ENCODE data around the gene NRG2.

NRG2 gene

DNA sequence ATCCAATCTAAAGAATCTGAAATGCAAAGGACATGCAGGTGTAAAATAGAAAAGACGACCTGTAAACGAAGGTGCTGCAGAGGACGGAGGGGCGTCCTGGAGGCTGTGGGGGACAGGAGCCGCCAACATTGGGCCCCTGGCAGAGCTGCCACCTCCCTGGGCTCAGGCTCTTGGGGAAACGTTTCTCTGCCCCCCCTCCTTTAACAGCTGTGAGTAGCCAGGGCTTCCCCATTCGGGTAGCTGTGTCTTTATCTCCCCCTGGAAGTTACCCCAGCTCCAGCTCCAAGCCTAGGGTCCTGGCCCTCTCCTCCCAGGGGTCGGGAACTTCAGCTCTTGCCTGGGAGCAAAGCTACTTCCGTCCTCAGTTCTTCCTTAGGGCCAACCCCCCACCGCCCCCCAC is 196.0 kb downstream of the NRG2 start:
- Histone ChIP-seq H3K27ac (ENCODE audit: low read length) (no peak overlapping the region), H3K9me3 (ENCODE audit: control insufficient read depth, insufficient read depth, low read length) (no peaks in the 10 kb centered on the region), H3K36me3 (ENCODE audit: control insufficient read depth, insufficient read depth, low read length) (no peaks in the 10 kb centered on the region), H3K27me3 (ENCODE audit: control insufficient read depth, insufficient read depth, low read length) (peaks cover 18% of the 10 kb centered on the region), H3K4me3 (ENCODE audit: low read length) (no peak overlapping the region), H3K4me1 (ENCODE audit: control insufficient read depth, insufficient read depth, low read length) (no peaks in the 10 kb centered on the region)
- DNase-seq (ENCODE audit: low read depth, low spot score) = no peak
- no CpG with 5 or more reads among the region's 10 CpGs for WGBS (ENCODE audit: insufficient coverage, insufficient read length)

DNA sequence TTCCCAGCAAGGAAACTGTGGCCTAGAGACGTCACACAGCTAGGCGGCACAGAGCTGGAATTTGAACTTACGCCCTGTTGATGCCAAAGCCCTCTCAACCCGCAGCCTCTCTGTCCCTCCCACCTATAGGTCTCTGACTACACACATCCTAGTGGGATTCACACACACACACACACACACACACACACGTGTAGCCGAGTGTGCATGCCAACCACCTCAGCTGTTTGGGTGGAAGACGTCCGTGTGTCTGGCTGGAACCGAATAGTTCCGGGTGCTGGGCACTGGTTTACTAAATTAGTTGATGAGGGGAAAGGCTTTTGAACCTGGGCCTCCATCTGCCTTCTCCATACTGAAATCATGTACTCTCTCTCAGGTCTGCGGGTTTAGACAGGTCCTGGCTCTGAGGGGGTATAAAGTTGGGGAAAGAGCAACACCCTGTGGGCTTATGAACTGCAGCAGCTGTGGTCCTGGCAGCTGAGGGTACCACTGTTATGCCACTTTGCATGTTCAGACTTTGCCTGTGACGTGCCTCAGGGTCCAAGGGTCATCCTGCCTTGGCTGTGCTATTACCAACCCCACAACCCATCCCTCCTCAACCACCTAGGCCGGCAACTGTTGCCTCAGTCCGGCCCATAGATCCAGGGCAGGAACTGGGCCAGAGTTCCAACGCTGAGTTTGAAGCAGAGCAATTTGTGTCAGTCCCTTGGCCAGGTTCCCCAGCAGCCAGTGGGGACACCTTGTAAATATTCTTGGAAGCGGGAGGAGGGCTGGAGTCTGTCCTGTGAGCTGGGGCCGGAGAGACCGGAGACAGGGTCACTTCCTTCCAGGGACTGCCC is 197.0 kb downstream of the NRG2 start:
- no peak overlapping the region for H3K27ac ChIP-seq (ENCODE audit: low read length)
- no peaks in the 10 kb centered on the region for H3K36me3 ChIP-seq (ENCODE audit: control insufficient read depth, insufficient read depth, low read length)
- no peaks in the 10 kb centered on the region for H3K4me1 ChIP-seq (ENCODE audit: control insufficient read depth, insufficient read depth, low read length)
- H3K27me3 ChIP-seq (ENCODE audit: control insufficient read depth, insufficient read depth, low read length) = peaks cover 18% of the 10 kb centered on the region
- H3K4me3 ChIP-seq (ENCODE audit: low read length) = no peak overlapping the region
- DNase-seq (ENCODE audit: low read depth, low spot score) = no peak
- WGBS (ENCODE audit: insufficient coverage, insufficient read length) = no CpG with 5 or more reads among the region's 18 CpGs
- no peaks in the 10 kb centered on the region for H3K9me3 ChIP-seq (ENCODE audit: control insufficient read depth, insufficient read depth, low read length)

DNA sequence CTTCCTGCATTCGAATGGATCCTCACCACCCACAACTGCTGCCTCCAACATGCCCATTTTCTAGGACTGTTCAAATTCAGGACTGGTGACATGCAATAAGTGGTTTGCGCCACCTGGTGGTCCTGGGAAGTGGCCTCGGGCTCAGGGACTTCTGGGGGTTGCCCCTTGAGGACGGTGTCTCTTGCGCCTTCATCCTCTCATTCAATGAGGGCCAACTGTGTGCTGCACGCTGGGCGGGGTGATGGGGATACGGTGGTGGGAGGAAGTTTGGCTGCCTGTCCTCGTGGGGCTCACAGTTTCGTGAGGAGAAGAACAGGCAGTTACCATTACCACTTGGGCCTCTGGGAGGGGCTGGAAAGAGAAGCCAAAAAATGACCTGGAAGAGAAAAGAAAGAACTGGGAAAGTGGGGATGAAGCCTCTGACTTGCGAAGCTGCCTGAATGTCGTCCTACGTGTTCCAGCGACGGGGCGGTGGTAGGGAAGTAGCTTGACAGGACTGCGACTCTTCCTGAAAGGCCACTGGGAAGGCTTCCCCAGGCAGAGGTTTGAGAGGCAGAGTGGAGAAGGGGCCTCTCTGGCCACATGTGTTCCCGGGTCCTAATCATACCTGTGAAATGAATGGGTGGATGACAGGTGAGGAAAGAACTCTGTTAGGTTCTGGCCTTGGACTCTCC is 198.5 kb downstream of the NRG2 start:
- DNase-seq (ENCODE audit: low read depth, low spot score) = peak; percentile 68
- Histone ChIP-seq H3K4me3 (ENCODE audit: low read length) (no peak overlapping the region), H3K27ac (ENCODE audit: low read length) (no peak overlapping the region), H3K9me3 (ENCODE audit: control insufficient read depth, insufficient read depth, low read length) (no peaks in the 10 kb centered on the region), H3K36me3 (ENCODE audit: control insufficient read depth, insufficient read depth, low read length) (no peaks in the 10 kb centered on the region), H3K27me3 (ENCODE audit: control insufficient read depth, insufficient read depth, low read length) (peaks cover 18% of the 10 kb centered on the region), H3K4me1 (ENCODE audit: control insufficient read depth, insufficient read depth, low read length) (no peaks in the 10 kb centered on the region)
- no CpG with 5 or more reads among the region's 18 CpGs for WGBS (ENCODE audit: insufficient coverage, insufficient read length)

DNA sequence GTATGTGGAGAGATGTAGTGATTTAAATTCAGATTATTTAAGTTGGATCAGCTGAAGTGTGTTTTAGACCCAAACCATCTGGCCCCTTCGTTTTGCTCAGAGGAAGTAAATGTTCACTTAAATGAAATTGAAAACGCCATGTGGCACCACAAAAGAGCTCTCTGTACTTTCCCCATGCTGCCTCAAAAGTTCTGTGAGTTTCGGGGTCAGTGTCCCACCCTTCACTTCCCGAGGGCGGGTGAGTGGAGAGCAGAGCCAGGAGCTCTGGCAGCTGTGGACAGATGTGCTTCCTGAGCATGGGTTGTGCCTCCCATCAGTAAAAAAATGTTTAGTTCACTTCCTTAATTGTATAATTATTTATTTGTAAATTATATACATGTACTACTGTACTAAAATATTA is 199.1 kb downstream of the NRG2 start:
- Histone ChIP-seq H3K4me1 (ENCODE audit: control insufficient read depth, insufficient read depth, low read length) (no peaks in the 10 kb centered on the region), H3K27ac (ENCODE audit: low read length) (no peak overlapping the region), H3K9me3 (ENCODE audit: control insufficient read depth, insufficient read depth, low read length) (no peaks in the 10 kb centered on the region), H3K4me3 (ENCODE audit: low read length) (no peak overlapping the region), H3K36me3 (ENCODE audit: control insufficient read depth, insufficient read depth, low read length) (no peaks in the 10 kb centered on the region), H3K27me3 (ENCODE audit: control insufficient read depth, insufficient read depth, low read length) (peaks cover 16% of the 10 kb centered on the region)
- WGBS (ENCODE audit: insufficient coverage, insufficient read length) = no CpG with 5 or more reads among the region's 5 CpGs
- no peak for DNase-seq (ENCODE audit: low read depth, low spot score)

DNA sequence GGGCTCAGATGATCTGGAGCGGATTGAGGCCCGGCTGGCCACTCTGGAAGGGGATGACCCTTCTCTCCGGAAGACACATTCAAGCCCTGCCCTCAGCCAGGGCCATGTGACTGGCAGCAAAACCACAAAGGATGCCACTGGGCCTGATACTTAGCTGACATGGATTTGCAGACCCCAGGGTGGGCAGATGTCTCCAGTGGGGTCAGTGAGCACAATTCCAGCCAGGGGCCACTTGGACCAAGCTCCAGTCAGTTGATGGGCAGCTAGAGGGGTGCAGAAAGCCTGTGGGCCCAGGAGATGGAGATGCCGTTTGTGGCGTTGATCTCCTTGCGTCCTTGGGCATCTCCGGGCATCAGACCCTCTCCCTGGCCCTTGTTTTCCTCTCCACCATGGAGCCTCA is 200.8 kb downstream of the NRG2 start:
- WGBS (ENCODE audit: insufficient coverage, insufficient read length) = no CpG with 5 or more reads among the region's 7 CpGs
- no peaks in the 10 kb centered on the region for H3K4me1 ChIP-seq (ENCODE audit: control insufficient read depth, insufficient read depth, low read length)
- no peak overlapping the region for H3K4me3 ChIP-seq (ENCODE audit: low read length)
- H3K36me3 ChIP-seq (ENCODE audit: control insufficient read depth, insufficient read depth, low read length) = no peaks in the 10 kb centered on the region
- DNase-seq (ENCODE audit: low read depth, low spot score) = no peak
- no peaks in the 10 kb centered on the region for H3K9me3 ChIP-seq (ENCODE audit: control insufficient read depth, insufficient read depth, low read length)
- no peak overlapping the region for H3K27ac ChIP-seq (ENCODE audit: low read length)
- H3K27me3 ChIP-seq (ENCODE audit: control insufficient read depth, insufficient read depth, low read length) = peaks cover 13% of the 10 kb centered on the region

DNA sequence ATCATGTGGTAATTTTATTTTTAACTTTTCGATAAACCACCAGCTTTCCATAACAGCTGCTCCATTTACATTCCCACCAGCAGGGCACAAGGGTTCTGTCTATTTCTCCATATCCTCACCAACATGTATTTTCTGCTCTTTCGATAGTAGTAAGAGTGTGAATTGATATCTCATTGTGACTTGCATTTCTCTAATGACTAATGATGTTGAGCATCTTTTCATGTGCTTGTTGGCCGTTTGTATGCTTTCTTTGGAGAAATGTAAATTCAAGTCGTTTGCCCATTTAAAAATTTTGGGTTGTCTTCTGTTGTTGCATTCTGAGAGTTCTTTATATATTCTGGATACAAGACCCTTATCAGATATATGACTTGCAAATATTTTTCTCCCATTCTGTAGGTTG is 201.6 kb downstream of the NRG2 start:
- DNase-seq (ENCODE audit: low read depth, low spot score) = no peak
- H3K36me3 ChIP-seq (ENCODE audit: control insufficient read depth, insufficient read depth, low read length) = no peaks in the 10 kb centered on the region
- no peaks in the 10 kb centered on the region for H3K4me1 ChIP-seq (ENCODE audit: control insufficient read depth, insufficient read depth, low read length)
- H3K4me3 ChIP-seq (ENCODE audit: low read length) = no peak overlapping the region
- H3K27me3 ChIP-seq (ENCODE audit: control insufficient read depth, insufficient read depth, low read length) = peaks cover 8% of the 10 kb centered on the region; the same call in 1 of the 2 replicates
- WGBS (ENCODE audit: insufficient coverage, insufficient read length) = no CpG with 5 or more reads among the region's 4 CpGs
- no peak overlapping the region for H3K27ac ChIP-seq (ENCODE audit: low read length)
- H3K9me3 ChIP-seq (ENCODE audit: control insufficient read depth, insufficient read depth, low read length) = no peaks in the 10 kb centered on the region

DNA sequence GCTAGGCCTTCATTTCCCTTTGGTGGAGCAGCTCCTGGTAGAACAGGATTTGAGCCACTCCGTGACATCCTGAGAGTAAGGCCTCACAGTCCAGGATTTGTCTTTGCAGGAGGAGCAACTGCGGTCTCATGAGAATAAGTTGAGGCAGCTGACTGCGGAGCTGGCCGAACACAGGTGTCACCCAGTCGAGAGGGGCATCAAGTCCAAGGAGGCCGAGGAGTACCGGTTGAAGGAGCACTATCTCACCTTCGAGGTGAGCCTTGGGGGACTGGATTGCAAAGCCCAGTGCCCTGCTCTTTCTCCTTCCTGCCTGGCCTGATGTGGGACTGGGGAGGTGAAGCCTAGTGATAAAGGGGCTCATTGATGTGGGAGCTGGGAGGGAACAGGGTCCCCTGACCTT is 203.2 kb downstream of the NRG2 start:
- no peak for DNase-seq (ENCODE audit: low read depth, low spot score)
- no peaks in the 10 kb centered on the region for H3K36me3 ChIP-seq (ENCODE audit: control insufficient read depth, insufficient read depth, low read length)
- no peaks in the 10 kb centered on the region for H3K4me1 ChIP-seq (ENCODE audit: control insufficient read depth, insufficient read depth, low read length)
- no CpG with 5 or more reads among the region's 8 CpGs for WGBS (ENCODE audit: insufficient coverage, insufficient read length)
- no peaks in the 10 kb centered on the region for H3K27me3 ChIP-seq (ENCODE audit: control insufficient read depth, insufficient read depth, low read length)
- no peaks in the 10 kb centered on the region for H3K9me3 ChIP-seq (ENCODE audit: control insufficient read depth, insufficient read depth, low read length)
- H3K27ac ChIP-seq (ENCODE audit: low read length) = no peak overlapping the region
- H3K4me3 ChIP-seq (ENCODE audit: low read length) = no peak overlapping the region

DNA sequence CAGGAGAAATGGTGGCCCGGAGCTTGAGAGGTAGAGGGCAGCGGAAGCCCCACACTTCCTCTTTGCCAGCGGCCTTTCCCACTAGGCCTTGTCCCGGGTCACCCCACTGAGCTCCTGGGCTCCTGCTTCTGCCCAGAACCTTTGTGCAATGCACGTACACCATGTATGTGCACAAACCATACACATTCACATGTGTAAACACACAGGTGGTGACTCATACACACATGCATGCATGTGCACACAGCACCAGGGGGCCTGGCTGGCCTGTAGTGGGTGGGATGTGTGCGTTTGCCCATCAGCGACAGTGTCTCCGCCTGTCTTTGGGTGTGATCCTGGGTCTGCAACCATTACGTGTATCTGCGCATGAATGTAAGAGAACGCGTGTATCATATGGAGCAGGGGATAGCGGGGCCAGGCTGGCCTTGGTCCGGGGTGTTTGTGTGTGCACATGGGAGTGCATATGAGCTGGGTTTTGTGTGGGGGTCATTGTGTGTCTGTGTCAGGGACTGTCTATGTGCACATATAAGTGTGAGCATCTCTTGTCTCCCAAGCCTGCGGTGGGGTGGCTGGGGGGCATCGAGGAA is 203.8 kb downstream of the NRG2 start:
- Histone ChIP-seq H3K36me3 (ENCODE audit: control insufficient read depth, insufficient read depth, low read length) (no peaks in the 10 kb centered on the region), H3K9me3 (ENCODE audit: control insufficient read depth, insufficient read depth, low read length) (no peaks in the 10 kb centered on the region), H3K4me1 (ENCODE audit: control insufficient read depth, insufficient read depth, low read length) (no peaks in the 10 kb centered on the region), H3K4me3 (ENCODE audit: low read length) (no peak overlapping the region), H3K27ac (ENCODE audit: low read length) (no peak overlapping the region), H3K27me3 (ENCODE audit: control insufficient read depth, insufficient read depth, low read length) (no peaks in the 10 kb centered on the region)
- no peak for DNase-seq (ENCODE audit: low read depth, low spot score)
- no CpG with 5 or more reads among the region's 16 CpGs for WGBS (ENCODE audit: insufficient coverage, insufficient read length)

DNA sequence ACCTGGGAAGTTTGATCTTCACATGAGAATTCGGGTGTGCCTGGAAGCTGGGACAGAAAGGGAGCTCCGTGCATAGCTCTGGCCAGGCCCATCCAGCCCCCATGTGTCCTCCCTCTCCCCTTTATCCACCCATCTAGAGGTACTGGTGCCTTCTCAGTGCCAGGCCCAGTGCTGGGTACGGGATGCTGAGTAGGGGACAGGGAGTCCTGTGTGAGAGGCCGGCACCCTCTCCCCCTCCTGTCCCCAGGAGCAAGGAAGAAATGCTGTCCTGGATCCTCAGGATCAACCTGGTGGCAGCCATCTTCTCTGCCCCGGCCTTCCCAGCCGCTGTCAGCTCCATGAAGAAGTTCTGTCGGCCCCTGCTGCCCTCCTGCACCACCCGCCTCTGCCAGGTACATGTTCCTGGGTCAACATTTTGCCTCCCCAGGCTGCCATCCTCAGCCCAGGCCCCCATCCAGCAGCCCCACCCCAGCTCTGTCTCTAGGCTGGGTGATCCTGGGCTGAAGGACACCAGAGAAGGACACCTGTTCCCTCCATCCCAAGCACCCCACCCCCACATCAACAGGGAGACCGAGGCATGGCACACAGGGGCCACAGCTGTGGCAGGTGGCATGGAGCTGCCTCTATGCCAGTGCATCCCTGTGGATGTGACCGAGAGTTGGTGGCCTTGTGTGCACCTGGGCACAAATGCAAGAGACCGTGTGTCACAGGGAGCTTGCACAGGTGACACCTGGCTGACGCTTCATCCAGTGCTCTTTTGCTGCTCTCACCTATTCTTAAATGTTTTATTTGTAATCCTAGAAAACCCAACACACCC is 204.5 kb downstream of the NRG2 start:
- Histone ChIP-seq H3K27ac (ENCODE audit: low read length) (no peak overlapping the region), H3K36me3 (ENCODE audit: control insufficient read depth, insufficient read depth, low read length) (no peaks in the 10 kb centered on the region), H3K4me1 (ENCODE audit: control insufficient read depth, insufficient read depth, low read length) (no peaks in the 10 kb centered on the region), H3K9me3 (ENCODE audit: control insufficient read depth, insufficient read depth, low read length) (no peaks in the 10 kb centered on the region), H3K4me3 (ENCODE audit: low read length) (no peak overlapping the region), H3K27me3 (ENCODE audit: control insufficient read depth, insufficient read depth, low read length) (no peaks in the 10 kb centered on the region)
- WGBS (ENCODE audit: insufficient coverage, insufficient read length) = no CpG with 5 or more reads among the region's 12 CpGs
- no peak for DNase-seq (ENCODE audit: low read depth, low spot score)

DNA sequence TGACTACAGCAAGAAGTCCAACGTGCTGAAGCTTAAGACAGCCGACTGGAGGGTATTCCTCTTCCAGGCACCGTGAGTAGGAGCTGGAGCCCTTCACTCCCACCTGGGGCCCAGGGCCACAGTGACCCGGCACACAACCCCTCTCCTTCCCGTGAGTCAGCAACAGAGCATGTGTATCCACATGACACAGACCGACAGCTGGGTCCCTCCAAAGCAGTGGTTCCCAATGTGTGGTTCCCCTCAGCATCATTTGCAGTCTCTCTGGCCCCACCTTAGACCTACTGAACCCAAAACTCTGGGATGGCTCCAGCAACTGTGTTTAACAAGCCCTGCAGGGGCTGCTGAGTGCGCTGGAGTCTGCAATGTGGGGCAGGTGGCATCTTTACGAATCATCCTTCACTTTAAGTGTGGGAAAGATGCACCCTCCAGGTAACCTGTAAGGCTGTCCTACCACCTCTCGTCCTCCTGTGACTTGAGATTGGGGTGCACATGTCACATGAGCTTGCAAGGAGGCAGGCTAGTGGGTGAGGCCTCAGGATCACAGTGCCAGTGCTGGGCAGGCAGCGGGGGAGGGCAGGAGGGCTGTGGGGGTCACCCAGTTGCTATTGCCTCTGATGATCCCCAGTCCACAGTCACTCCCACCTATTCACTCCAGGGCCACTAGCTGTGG is 205.3 kb downstream of the NRG2 start:
- no peak for DNase-seq (ENCODE audit: low read depth, low spot score)
- H3K9me3 ChIP-seq (ENCODE audit: control insufficient read depth, insufficient read depth, low read length) = no peaks in the 10 kb centered on the region
- no peaks in the 10 kb centered on the region for H3K36me3 ChIP-seq (ENCODE audit: control insufficient read depth, insufficient read depth, low read length)
- H3K27ac ChIP-seq (ENCODE audit: low read length) = no peak overlapping the region
- no peaks in the 10 kb centered on the region for H3K27me3 ChIP-seq (ENCODE audit: control insufficient read depth, insufficient read depth, low read length)
- H3K4me1 ChIP-seq (ENCODE audit: control insufficient read depth, insufficient read depth, low read length) = no peaks in the 10 kb centered on the region
- WGBS (ENCODE audit: insufficient coverage, insufficient read length) = no CpG with 5 or more reads among the region's 10 CpGs
- no peak overlapping the region for H3K4me3 ChIP-seq (ENCODE audit: low read length)

Data from iPS DF 6.9 (cell line).